ENCODE measurements around the gene ANK3.

ANK3 gene

GRCh38 chr10:60396766-60397165 lies 7.1 kb upstream of the ANK3 start:
- H3K9me3 ChIP-seq (ENCODE audit: control insufficient read depth in 2 of 2, low read length in 2 of 2): no peaks in the 10 kb centered on the region
- H3K9ac ChIP-seq (ENCODE audit: low read depth in 1 of 2, low read length in 2 of 2): no peak overlapping the region
- no peaks in the 10 kb centered on the region for H3K27me3 ChIP-seq (ENCODE audit: control insufficient read depth in 2 of 2, insufficient read depth in 2 of 2, low read length in 2 of 2)
- H3K4me3 ChIP-seq (ENCODE audit: low read length in 2 of 2): no peak overlapping the region
- H3K27ac ChIP-seq (ENCODE audit: low read depth in 2 of 2, low read length in 2 of 2): no peak overlapping the region
- H3K36me3 ChIP-seq (ENCODE audit: control insufficient read depth in 2 of 2, insufficient read depth in 2 of 2, low read length in 2 of 2): no peaks in the 10 kb centered on the region
- H3K4me1 ChIP-seq (ENCODE audit: control insufficient read depth in 2 of 2, insufficient read depth in 2 of 2, low read length in 2 of 2): peaks cover 0 to 4% of the 10 kb centered on the region in 2 donors

GRCh38 chr10:60395711-60396110 lies 6.0 kb upstream of the ANK3 start:
- no peaks in the 10 kb centered on the region for H3K9me3 ChIP-seq (ENCODE audit: control insufficient read depth in 2 of 2, low read length in 2 of 2)
- H3K27ac ChIP-seq (ENCODE audit: low read depth in 2 of 2, low read length in 2 of 2): no peak overlapping the region
- H3K4me3 ChIP-seq (ENCODE audit: low read length in 2 of 2): no peak overlapping the region
- H3K9ac ChIP-seq (ENCODE audit: low read depth in 1 of 2, low read length in 2 of 2): no peak overlapping the region
- H3K36me3 ChIP-seq (ENCODE audit: control insufficient read depth in 2 of 2, insufficient read depth in 2 of 2, low read length in 2 of 2): no peaks in the 10 kb centered on the region
- no peaks in the 10 kb centered on the region for H3K27me3 ChIP-seq (ENCODE audit: control insufficient read depth in 2 of 2, insufficient read depth in 2 of 2, low read length in 2 of 2)
- H3K4me1 ChIP-seq (ENCODE audit: control insufficient read depth in 2 of 2, insufficient read depth in 2 of 2, low read length in 2 of 2): no peaks in the 10 kb centered on the region

DNA sequence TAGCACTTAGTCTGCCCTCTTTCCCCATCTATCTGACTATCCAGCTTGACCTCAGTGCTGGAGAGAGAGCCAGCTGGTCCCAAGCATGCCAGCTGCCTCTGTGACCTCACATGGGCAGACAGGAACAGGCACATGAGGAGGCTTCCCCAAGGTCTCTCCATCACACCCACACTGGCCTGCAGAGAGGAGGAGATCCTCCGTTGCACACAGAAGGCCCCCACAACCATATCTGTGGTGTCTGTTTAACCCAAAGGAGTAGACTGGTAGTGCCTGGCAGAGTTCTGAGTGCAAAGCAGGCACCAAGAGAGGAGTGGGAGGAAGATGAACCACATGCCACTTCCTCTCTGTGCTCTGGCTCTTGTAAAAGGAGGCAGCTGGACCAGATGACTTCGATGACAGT lies 4.8 kb upstream of the ANK3 start:
- no peak overlapping the region for H3K27ac ChIP-seq (ENCODE audit: low read depth in 2 of 2, low read length in 2 of 2)
- H3K4me1 ChIP-seq (ENCODE audit: control insufficient read depth in 2 of 2, insufficient read depth in 2 of 2, low read length in 2 of 2): no peaks in the 10 kb centered on the region
- no peaks in the 10 kb centered on the region for H3K9me3 ChIP-seq (ENCODE audit: control insufficient read depth in 2 of 2, low read length in 2 of 2)
- H3K9ac ChIP-seq (ENCODE audit: low read depth in 1 of 2, low read length in 2 of 2): no peak overlapping the region
- H3K4me3 ChIP-seq (ENCODE audit: low read length in 2 of 2): no peak overlapping the region
- H3K27me3 ChIP-seq (ENCODE audit: control insufficient read depth in 2 of 2, insufficient read depth in 2 of 2, low read length in 2 of 2): no peaks in the 10 kb centered on the region
- H3K36me3 ChIP-seq (ENCODE audit: control insufficient read depth in 2 of 2, insufficient read depth in 2 of 2, low read length in 2 of 2): no peaks in the 10 kb centered on the region

- Histone ChIP-seq H3K4me1 (ENCODE audit: control insufficient read depth in 2 of 2, insufficient read depth in 2 of 2, low read length in 2 of 2) (peaks cover 4 to 11% of the 10 kb centered on the region in 2 donors), H3K9ac (ENCODE audit: low read depth in 1 of 2, low read length in 2 of 2) (no peak overlapping the region), H3K27ac (ENCODE audit: low read depth in 2 of 2, low read length in 2 of 2) (no peak overlapping the region), H3K9me3 (ENCODE audit: control insufficient read depth in 2 of 2, low read length in 2 of 2) (no peaks in the 10 kb centered on the region), H3K36me3 (ENCODE audit: control insufficient read depth in 2 of 2, insufficient read depth in 2 of 2, low read length in 2 of 2) (no peaks in the 10 kb centered on the region), H3K27me3 (ENCODE audit: control insufficient read depth in 2 of 2, insufficient read depth in 2 of 2, low read length in 2 of 2) (no peaks in the 10 kb centered on the region), H3K4me3 (ENCODE audit: low read length in 2 of 2) (no peak overlapping the region)
Observed at GRCh38 chr10:60390224-60390626, 550 bp upstream of the ANK3 start.

- H3K9me3 ChIP-seq (ENCODE audit: control insufficient read depth in 2 of 2, low read length in 2 of 2): no peaks in the 10 kb centered on the region
- peaks cover 4 to 11% of the 10 kb centered on the region in 2 donors for H3K4me1 ChIP-seq (ENCODE audit: control insufficient read depth in 2 of 2, insufficient read depth in 2 of 2, low read length in 2 of 2)
- no peaks in the 10 kb centered on the region for H3K27me3 ChIP-seq (ENCODE audit: control insufficient read depth in 2 of 2, insufficient read depth in 2 of 2, low read length in 2 of 2)
- H3K27ac ChIP-seq (ENCODE audit: low read depth in 2 of 2, low read length in 2 of 2): no peak overlapping the region
- no peak overlapping the region for H3K4me3 ChIP-seq (ENCODE audit: low read length in 2 of 2)
- no peaks in the 10 kb centered on the region for H3K36me3 ChIP-seq (ENCODE audit: control insufficient read depth in 2 of 2, insufficient read depth in 2 of 2, low read length in 2 of 2)
- no peak overlapping the region for H3K9ac ChIP-seq (ENCODE audit: low read depth in 1 of 2, low read length in 2 of 2)
Observed at GRCh38 chr10:60388709-60389301, 870 bp downstream of the ANK3 start.

GRCh38 chr10:60388116-60388625 lies 1.5 kb downstream of the ANK3 start:
- H3K9ac ChIP-seq (ENCODE audit: low read depth in 1 of 2, low read length in 2 of 2): no peak overlapping the region
- H3K4me3 ChIP-seq (ENCODE audit: low read length in 2 of 2): no peak overlapping the region
- H3K9me3 ChIP-seq (ENCODE audit: control insufficient read depth in 2 of 2, low read length in 2 of 2): no peaks in the 10 kb centered on the region
- no peaks in the 10 kb centered on the region for H3K27me3 ChIP-seq (ENCODE audit: control insufficient read depth in 2 of 2, insufficient read depth in 2 of 2, low read length in 2 of 2)
- no peaks in the 10 kb centered on the region for H3K36me3 ChIP-seq (ENCODE audit: control insufficient read depth in 2 of 2, insufficient read depth in 2 of 2, low read length in 2 of 2)
- peaks cover 4 to 11% of the 10 kb centered on the region in 2 donors for H3K4me1 ChIP-seq (ENCODE audit: control insufficient read depth in 2 of 2, insufficient read depth in 2 of 2, low read length in 2 of 2)
- H3K27ac ChIP-seq (ENCODE audit: low read depth in 2 of 2, low read length in 2 of 2): no peak overlapping the region

DNA sequence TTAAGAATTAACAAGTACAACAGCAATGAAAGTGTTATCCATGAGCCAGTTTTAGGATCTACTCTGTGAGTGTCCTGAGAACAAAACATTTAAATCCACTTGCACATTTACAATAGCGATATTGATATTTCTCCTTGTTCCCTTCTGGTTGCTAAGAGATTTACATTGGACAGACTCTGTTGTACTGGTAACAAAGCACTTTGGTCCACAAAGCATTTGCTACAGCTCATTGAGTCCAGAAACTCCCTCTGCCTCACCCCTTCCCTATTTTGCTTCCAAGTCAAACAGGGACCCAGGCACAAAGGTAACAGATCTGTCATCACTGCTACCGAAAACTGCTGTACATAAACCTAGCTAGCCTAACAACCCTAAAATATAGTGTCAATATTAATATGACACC lies 2.1 kb downstream of the ANK3 start:
- Histone ChIP-seq H3K36me3 (ENCODE audit: control insufficient read depth in 2 of 2, insufficient read depth in 2 of 2, low read length in 2 of 2) (no peaks in the 10 kb centered on the region), H3K27me3 (ENCODE audit: control insufficient read depth in 2 of 2, insufficient read depth in 2 of 2, low read length in 2 of 2) (no peaks in the 10 kb centered on the region), H3K4me3 (ENCODE audit: low read length in 2 of 2) (no peak overlapping the region), H3K9me3 (ENCODE audit: control insufficient read depth in 2 of 2, low read length in 2 of 2) (no peaks in the 10 kb centered on the region), H3K27ac (ENCODE audit: low read depth in 2 of 2, low read length in 2 of 2) (no peak overlapping the region), H3K4me1 (ENCODE audit: control insufficient read depth in 2 of 2, insufficient read depth in 2 of 2, low read length in 2 of 2) (peaks cover 4 to 11% of the 10 kb centered on the region in 2 donors), H3K9ac (ENCODE audit: low read depth in 1 of 2, low read length in 2 of 2) (no peak overlapping the region)

DNA sequence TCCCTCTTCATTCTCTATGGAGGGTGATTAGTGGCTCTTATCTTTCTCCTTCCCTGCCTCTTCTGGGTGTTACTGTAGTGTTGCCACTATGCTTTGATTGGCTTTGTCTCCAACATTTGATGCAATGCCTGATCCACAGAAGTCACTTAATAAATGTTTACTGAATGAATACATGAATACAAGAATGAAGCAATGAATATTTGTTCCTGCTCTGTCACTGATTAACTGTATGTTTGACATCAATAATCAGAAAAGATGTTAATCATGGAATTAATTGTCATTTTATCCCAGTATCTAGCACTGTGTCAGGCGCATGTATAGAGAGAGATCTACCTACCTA lies 4.3 kb downstream of the ANK3 start:
- H3K9me3 ChIP-seq (ENCODE audit: control insufficient read depth in 2 of 2, low read length in 2 of 2): no peaks in the 10 kb centered on the region
- H3K4me3 ChIP-seq (ENCODE audit: low read length in 2 of 2): no peak overlapping the region
- H3K27ac ChIP-seq (ENCODE audit: low read depth in 2 of 2, low read length in 2 of 2): no peak overlapping the region
- H3K27me3 ChIP-seq (ENCODE audit: control insufficient read depth in 2 of 2, insufficient read depth in 2 of 2, low read length in 2 of 2): no peaks in the 10 kb centered on the region
- no peak overlapping the region for H3K9ac ChIP-seq (ENCODE audit: low read depth in 1 of 2, low read length in 2 of 2)
- no peaks in the 10 kb centered on the region for H3K36me3 ChIP-seq (ENCODE audit: control insufficient read depth in 2 of 2, insufficient read depth in 2 of 2, low read length in 2 of 2)
- H3K4me1 ChIP-seq (ENCODE audit: control insufficient read depth in 2 of 2, insufficient read depth in 2 of 2, low read length in 2 of 2): peaks cover 4 to 11% of the 10 kb centered on the region in 2 donors

DNA sequence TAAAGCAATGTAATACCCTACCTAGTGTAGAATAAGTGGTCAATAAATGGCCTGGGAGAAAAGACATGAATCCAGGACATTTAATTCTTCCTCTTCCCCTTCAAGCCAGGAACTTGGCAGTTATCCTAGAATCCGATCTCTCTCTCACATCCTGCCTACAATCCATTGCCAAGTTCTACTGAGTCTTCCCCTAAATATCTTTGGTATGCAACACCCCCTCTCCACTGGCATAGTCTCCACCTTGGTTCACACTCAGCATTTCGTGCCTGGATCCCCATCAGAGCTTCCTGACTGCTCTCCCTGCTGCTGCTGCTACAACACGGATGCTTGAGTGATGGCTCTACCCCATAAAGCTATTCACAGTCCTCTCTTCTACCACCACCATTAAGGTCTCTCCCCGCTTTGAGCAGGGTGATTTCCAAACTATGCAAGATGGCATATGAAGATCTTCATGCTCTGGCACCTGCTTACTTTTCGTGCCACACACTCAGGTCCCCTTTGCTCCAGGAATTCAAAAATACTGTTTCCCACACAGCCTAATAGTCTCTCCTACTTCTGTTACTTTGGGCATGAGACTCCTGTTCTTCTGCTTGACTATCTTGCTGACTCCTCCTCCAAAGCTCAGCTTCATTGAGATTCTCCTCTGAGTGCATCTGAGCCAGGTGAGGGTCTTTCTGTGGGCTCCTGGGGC lies 4.8 kb downstream of the ANK3 start:
- Histone ChIP-seq H3K27ac (ENCODE audit: low read depth in 2 of 2, low read length in 2 of 2) (no peak overlapping the region), H3K4me1 (ENCODE audit: control insufficient read depth in 2 of 2, insufficient read depth in 2 of 2, low read length in 2 of 2) (peaks cover 4 to 11% of the 10 kb centered on the region in 2 donors), H3K36me3 (ENCODE audit: control insufficient read depth in 2 of 2, insufficient read depth in 2 of 2, low read length in 2 of 2) (no peaks in the 10 kb centered on the region), H3K9me3 (ENCODE audit: control insufficient read depth in 2 of 2, low read length in 2 of 2) (no peaks in the 10 kb centered on the region), H3K4me3 (ENCODE audit: low read length in 2 of 2) (no peak overlapping the region), H3K27me3 (ENCODE audit: control insufficient read depth in 2 of 2, insufficient read depth in 2 of 2, low read length in 2 of 2) (no peaks in the 10 kb centered on the region), H3K9ac (ENCODE audit: low read depth in 1 of 2, low read length in 2 of 2) (no peak overlapping the region)

DNA sequence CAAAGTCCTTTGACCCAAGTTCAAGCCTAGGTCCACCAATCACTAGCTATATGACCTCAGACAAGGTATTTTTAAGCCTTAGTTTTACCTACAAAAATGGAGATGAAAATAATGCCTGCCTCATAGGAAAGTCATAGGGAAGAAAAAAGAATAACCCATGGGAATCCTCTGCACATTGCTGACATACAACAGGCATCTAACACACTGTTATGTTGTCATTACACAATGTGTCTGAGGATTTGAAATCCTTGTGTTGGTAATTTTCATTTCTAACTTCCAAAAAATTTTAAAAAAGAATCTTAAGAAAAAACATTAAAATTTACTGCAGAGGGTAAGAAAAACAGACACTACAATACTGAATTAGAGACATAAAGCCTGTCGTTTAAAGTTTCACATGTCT lies 5.7 kb downstream of the ANK3 start:
- no peaks in the 10 kb centered on the region for H3K27me3 ChIP-seq (ENCODE audit: control insufficient read depth in 2 of 2, insufficient read depth in 2 of 2, low read length in 2 of 2)
- peaks cover 4 to 9% of the 10 kb centered on the region in 2 donors for H3K4me1 ChIP-seq (ENCODE audit: control insufficient read depth in 2 of 2, insufficient read depth in 2 of 2, low read length in 2 of 2)
- no peak overlapping the region for H3K27ac ChIP-seq (ENCODE audit: low read depth in 2 of 2, low read length in 2 of 2)
- no peaks in the 10 kb centered on the region for H3K36me3 ChIP-seq (ENCODE audit: control insufficient read depth in 2 of 2, insufficient read depth in 2 of 2, low read length in 2 of 2)
- no peak overlapping the region for H3K9ac ChIP-seq (ENCODE audit: low read depth in 1 of 2, low read length in 2 of 2)
- no peaks in the 10 kb centered on the region for H3K9me3 ChIP-seq (ENCODE audit: control insufficient read depth in 2 of 2, low read length in 2 of 2)
- no peak overlapping the region for H3K4me3 ChIP-seq (ENCODE audit: low read length in 2 of 2)
